Skeletal muscle tissue (tissue), 4 donors: ENCODE data around the gene PTPN23. TPM values are rescaled to one million over a fixed set of nuclear protein-coding genes. Genes with fewer than 3 reads are reported as not detected.
"Not testable (repeated sequence)": the region's sequence is repeated elsewhere in the genome, so short reads cannot be mapped to it uniquely, and the experiment has no call there.

Experiments used
- H3K27ac ChIP-seq: one replicate; pipeline ENCODE4 v1.7.0; 2013; ENCODE audit warnings: mild to moderate bottlenecking, low read depth, low read length, inconsistent platforms
- H3K27me3 ChIP-seq, 3 donors: one replicate each; pipeline ENCODE4 v1.7.0; 2013; ENCODE audit warnings: low read length in 3 of 3; ENCODE audit not compliant: control insufficient read depth in 3 of 3, insufficient read depth in 3 of 3
- H3K36me3 ChIP-seq, 3 donors: one replicate each; pipeline ENCODE4 v1.7.0; 2013; ENCODE audit warnings: low read length in 3 of 3; ENCODE audit not compliant: control insufficient read depth in 3 of 3, insufficient read depth in 3 of 3
- H3K4me1 ChIP-seq, 3 donors: one replicate each; pipeline ENCODE4 v1.7.0; 2013; ENCODE audit warnings: low read length in 3 of 3, mild to moderate bottlenecking in 3 of 3; ENCODE audit not compliant: control insufficient read depth in 3 of 3, insufficient read depth in 3 of 3
- H3K4me3 ChIP-seq, 3 donors: one replicate each; pipeline ENCODE4 v1.7.0; 2013; ENCODE audit warnings: low read length in 3 of 3
- H3K9ac ChIP-seq, 3 donors: one replicate each; pipeline ENCODE4 v1.7.0; 2013; ENCODE audit warnings: low read length in 3 of 3, mild to moderate bottlenecking in 3 of 3, moderate library complexity in 2 of 3, low read depth in 1 of 3
- H3K9me3 ChIP-seq, 3 donors: one replicate each; pipeline ENCODE4 v1.7.0; 2013; ENCODE audit warnings: low read length in 3 of 3; ENCODE audit not compliant: control insufficient read depth in 3 of 3
- total RNA-seq: library from RNA; depleted of rRNA; stranded (reverse); fragments of >200 nt; gene quantifications from one replicate; pipeline ENCODE4 v1.2.3, GENCODE V29; 2014
- donor health status: Osteomylitis.

Gene PTPN23
- total RNA-seq, 1 donor from 2014 or later: 17.2 TPM

DNA sequence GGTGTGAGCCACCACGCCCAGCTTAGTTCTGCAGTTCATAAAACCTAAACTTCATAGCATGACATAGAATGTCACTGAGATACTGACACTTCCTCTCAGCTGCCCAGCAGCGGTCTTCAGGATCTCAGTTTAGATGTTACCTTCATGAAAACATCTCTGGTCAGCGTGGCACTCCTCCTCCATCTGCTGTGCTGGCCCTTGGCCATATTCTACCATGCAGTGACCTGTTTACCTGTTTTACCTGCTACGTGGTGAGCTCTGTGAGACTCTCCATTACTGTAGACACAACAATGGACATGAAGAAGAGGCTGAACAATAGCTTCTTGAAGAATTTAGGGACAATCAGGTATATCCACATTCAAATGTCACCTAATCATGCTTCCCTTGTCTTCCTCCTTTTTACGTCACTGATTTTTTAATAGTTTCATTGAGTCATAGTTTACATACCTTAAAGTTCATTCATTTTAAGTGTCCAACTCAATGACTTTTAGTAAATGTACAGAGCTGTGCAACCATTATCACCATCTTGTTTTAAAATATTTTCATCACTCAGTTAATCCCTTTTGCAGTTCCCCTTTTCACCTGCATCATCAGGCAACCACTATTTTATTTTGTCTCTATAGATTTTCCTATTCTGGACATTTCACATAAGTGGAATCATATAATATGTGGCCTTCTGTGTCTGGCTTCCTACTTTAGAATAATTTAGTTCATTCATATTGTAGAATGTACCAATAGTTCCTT lies 32.2 kb upstream of the PTPN23 start:
- Histone ChIP-seq H3K27ac (no peak overlapping the region), H3K4me3 (no peak overlapping the region), H3K27me3 (no peaks in the 10 kb centered on the region), H3K9me3 (no peaks in the 10 kb centered on the region), H3K36me3 (peaks cover 11 to 14% (median 12%) of the 10 kb centered on the region in 3 donors), H3K9ac (no peak overlapping the region), H3K4me1 (peaks cover 3 to 8% (median 8%) of the 10 kb centered on the region in 3 donors)

DNA sequence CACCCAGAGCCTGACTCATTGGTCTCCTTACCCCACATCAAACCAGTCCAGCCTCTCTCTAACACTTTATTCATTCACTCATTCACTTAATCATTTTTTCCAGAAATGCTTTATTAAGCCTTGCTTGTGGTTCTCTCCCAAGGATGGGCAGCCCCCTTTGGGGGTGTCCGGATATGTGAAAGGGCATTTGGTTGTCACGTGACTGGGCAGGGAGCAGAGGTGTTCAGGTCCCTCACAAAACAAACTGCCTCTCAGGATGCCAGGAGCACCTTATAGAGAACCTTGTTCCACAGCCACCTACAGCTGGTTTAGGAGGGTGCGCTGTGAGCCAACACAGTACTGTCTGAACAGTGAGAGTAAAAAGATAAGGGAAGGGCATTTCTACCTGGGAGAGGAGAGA lies 25.8 kb upstream of the PTPN23 start:
- Histone ChIP-seq H3K27me3 (no peaks in the 10 kb centered on the region), H3K9ac (no peak overlapping the region), H3K9me3 (peaks cover 0 to 4% (median 3%) of the 10 kb centered on the region in 3 donors), H3K4me3 (no peak overlapping the region), H3K27ac (no peak overlapping the region), H3K36me3 (no peaks in the 10 kb centered on the region), H3K4me1 (no peaks in the 10 kb centered on the region)

DNA sequence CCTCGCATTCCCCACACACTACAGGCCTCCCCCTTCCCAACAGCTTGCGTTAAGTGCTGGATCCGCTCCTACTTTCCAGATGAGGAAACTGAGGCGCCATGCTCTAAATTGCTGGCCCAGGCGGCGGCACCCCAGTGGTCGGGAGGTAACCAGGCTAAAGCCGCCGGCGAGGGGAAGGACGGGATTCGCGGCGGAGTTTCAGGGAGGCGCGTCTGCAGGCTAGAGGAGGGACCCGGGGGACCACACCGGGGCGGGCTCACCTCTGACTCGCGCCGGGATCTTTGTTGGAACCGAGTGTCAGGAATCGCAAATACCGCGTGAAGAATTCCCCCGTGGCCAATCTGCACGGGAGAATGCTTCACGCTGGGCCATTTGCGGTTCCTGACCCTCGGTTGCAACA lies 24.6 kb upstream of the PTPN23 start:
- Histone ChIP-seq H3K4me1 (no peaks in the 10 kb centered on the region), H3K9me3 (peaks cover 0 to 4% (median 3%) of the 10 kb centered on the region in 3 donors), H3K27ac (no peak overlapping the region), H3K9ac (no peak overlapping the region), H3K27me3 (no peaks in the 10 kb centered on the region), H3K4me3 (no peak overlapping the region), H3K36me3 (no peaks in the 10 kb centered on the region)

DNA sequence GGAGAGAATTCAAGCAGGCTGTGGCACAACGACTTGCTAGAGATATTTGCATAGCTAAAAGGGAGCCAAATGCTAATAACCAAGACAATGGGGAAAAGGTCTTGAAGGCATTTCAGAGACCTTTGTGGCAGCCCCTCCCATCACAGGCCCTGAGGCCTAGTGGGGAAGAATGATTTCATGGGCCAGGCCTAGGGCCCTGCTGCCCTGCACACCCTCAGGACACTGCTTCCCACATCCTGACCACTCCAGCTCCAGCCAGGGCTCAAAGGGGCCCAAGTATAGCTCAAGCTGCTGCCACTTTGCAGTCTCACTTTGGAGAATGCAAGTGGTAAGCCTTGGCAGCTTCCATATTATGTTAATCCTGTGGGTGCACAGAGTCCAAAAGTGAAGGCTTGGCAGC lies 21.5 kb upstream of the PTPN23 start:
- Histone ChIP-seq H3K4me1 (no peaks in the 10 kb centered on the region), H3K4me3 (no peak overlapping the region), H3K27me3 (no peaks in the 10 kb centered on the region), H3K9me3 (peaks cover 0 to 4% (median 3%) of the 10 kb centered on the region in 3 donors), H3K9ac (no peak overlapping the region), H3K36me3 (no peaks in the 10 kb centered on the region), H3K27ac (no peak overlapping the region)

DNA sequence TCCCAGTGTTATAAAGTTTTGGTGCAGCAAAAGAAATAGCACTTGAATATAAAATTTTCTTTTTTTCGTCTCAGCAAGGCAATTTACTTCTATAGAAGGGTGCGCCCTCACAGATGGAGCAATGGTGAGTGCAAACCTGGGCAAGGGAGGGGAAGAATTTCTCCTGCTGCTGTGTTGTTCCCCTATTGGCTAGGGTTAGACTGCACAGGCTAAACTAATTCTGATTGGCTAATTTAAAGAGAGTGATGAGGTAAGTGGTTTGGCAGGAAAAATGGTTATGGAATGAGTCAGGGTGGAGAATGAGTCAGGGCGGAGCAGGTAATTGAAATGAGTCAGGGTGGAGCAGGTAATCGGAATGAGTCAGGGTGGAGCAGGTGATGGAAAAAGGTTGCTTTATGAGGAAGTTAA lies 20.7 kb upstream of the PTPN23 start:
- not testable (repeated sequence) for H3K36me3 ChIP-seq, H3K4me1 ChIP-seq, H3K9ac ChIP-seq, H3K9me3 ChIP-seq, H3K27me3 ChIP-seq, H3K27ac ChIP-seq, H3K4me3 ChIP-seq

DNA sequence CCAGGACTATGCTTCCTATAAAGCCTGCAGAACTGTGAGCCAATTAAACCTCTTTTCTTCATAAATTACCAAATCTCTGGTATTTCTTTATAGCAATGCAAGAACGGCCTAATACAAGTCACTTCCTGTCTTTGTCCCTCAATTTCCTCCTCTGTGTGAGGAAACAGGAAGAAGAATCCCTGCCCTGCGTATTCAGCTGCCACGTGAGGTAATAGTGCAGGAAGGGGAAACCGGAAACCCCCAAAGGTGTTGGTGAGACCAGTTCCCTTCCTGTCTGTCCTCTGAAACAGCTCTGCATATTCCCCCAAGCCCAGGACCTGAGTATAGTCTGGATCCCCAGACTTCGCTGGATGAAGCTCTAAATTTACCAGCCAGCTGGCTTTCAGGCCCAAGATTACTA lies 18.1 kb upstream of the PTPN23 start:
- H3K9me3 ChIP-seq: peaks cover 0 to 4% (median 3%) of the 10 kb centered on the region in 3 donors
- H3K27ac ChIP-seq: no peak overlapping the region
- no peaks in the 10 kb centered on the region for H3K36me3 ChIP-seq
- no peaks in the 10 kb centered on the region for H3K27me3 ChIP-seq
- no peak overlapping the region for H3K4me3 ChIP-seq
- no peak overlapping the region for H3K9ac ChIP-seq
- peaks cover 0 to 7% (median 0%) of the 10 kb centered on the region in 3 donors for H3K4me1 ChIP-seq

DNA sequence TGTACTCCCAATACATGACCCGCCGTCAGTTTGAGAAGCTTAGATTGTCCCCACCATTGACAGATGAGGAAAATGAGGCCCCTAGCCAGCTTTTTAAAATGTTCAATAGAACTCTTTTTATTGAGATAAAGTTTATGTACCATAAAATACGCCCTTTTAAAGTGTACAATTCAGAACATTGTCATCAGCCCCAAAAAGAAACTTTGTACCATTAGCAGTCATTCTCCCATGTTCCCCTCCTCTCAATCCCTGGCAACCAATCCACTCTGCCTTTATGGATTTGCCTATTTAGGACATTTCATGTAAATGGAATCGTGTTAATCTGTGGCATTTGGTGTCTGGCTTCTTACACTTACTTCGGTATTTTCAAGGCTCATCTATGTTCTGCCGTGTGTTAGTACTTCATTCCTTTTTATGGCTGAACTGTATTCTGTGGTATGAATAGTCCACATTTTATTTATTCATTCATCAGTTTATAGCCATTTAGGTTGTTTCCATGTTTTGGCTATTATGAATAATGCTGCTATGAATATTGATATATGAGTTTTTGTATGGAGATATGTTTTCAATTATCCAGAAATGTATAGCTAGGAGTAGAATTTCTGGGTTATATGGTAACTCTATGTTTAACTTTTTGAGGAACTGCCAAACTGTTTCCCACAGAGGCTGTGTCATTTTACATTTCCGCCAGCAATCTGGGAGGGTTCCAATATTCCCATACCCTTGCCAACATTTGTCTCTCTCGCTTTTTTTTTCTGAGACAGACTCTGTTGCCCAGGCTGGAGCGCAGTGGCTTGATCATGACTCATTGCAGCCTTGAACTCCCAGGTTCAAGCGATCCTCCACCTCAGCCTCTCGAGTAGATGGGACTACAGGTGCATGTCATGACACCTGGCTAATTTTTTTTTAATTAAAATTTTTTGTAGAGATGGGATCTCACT lies 15.3 kb upstream of the PTPN23 start:
- Histone ChIP-seq H3K4me1 (peaks cover 0 to 7% (median 0%) of the 10 kb centered on the region in 3 donors), H3K27ac (no peak overlapping the region)

DNA sequence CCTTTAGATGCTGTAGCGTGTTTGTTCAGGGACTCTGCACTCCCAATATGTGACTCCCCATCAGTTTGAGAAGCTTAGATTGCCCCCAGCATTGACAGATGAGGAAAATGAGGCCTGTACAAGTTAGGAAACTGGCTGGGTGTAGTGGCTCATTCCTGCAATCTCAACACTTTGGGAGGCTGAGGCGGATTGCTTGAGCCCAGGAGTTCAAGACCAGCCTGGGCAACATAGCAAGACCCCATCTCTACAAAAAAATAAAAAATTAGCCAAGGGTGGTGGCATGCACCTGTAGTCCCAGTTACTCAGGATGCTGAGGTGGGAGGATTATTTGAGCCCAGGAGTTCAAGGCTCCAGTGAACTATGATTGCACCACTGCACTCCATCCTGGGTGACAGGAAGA lies 14.0 kb upstream of the PTPN23 start:
- no peaks in the 10 kb centered on the region for H3K9me3 ChIP-seq
- no peak overlapping the region for H3K9ac ChIP-seq
- H3K36me3 ChIP-seq: no peaks in the 10 kb centered on the region
- peaks cover 0 to 5% (median 3%) of the 10 kb centered on the region in 3 donors for H3K27me3 ChIP-seq
- peaks cover 0 to 7% (median 0%) of the 10 kb centered on the region in 3 donors for H3K4me1 ChIP-seq
- no peak overlapping the region for H3K27ac ChIP-seq
- no peak overlapping the region for H3K4me3 ChIP-seq

More for the DNA sequence above, 15.3 kb upstream of the PTPN23 start:
- no peaks in the 10 kb centered on the region for H3K36me3 ChIP-seq
- H3K9ac ChIP-seq: no peak overlapping the region
- no peaks in the 10 kb centered on the region for H3K27me3 ChIP-seq
- no peak overlapping the region for H3K4me3 ChIP-seq
- H3K9me3 ChIP-seq: no peaks in the 10 kb centered on the region

DNA sequence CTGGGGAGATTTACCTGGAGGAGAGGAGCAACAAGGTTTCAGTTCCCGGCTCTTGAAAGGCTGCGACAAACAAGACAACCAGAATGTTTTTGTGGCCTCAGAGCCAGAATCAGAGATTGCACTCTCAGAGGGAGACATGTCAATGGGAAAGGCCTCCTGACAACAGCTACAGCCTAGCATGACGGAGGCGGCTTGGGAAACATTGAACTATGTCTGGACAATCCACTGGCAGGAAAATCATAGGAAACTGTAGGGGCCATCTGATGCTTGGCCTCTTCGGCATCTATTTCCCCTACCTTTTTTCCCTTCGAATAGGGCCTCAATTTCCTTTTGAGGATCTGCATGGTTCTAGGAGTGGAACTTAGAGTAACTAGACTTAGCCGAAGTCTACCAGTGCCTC lies 13.2 kb upstream of the PTPN23 start:
- Histone ChIP-seq H3K27ac (no peak overlapping the region), H3K9me3 (no peaks in the 10 kb centered on the region), H3K36me3 (no peaks in the 10 kb centered on the region), H3K9ac (no peak overlapping the region), H3K27me3 (peaks cover 0 to 5% (median 3%) of the 10 kb centered on the region in 3 donors), H3K4me3 (no peak overlapping the region), H3K4me1 (peaks cover 0 to 7% (median 0%) of the 10 kb centered on the region in 3 donors)

DNA sequence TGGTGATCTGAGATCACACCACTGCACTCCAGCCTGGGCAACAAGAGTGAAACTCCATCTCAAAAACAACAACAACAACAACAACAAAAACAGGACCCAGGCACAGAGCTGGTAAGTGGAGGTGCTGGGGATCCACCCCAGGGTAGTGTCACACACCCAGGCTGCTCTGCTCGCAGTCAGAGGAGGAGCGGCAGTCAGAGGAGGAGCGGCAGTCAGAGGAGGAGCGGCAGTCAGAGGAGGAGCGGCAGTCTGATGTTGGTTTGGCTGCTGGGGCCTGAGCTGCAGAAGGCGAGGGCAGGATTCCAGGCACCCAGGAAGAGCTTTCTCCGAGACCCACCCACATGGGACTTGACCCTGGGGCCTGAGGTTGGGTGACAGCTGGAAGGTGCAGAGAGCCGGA lies 10.8 kb upstream of the PTPN23 start:
- not testable (repeated sequence) for H3K9ac ChIP-seq, H3K4me1 ChIP-seq, H3K4me3 ChIP-seq, H3K27me3 ChIP-seq, H3K27ac ChIP-seq, H3K9me3 ChIP-seq, H3K36me3 ChIP-seq
